Measurements from ENCODE around the gene ADGRG1. TPM values are rescaled to one million over a fixed set of nuclear protein-coding genes. Genes with fewer than 3 reads are reported as not detected.
A peak's percentile ranks its signal among the peaks of the same experiment; 100 is the strongest.

The ADGRG1 gene
- total RNA-seq, 1 experiment from 2014 or later, result 0.38 TPM

DNA sequence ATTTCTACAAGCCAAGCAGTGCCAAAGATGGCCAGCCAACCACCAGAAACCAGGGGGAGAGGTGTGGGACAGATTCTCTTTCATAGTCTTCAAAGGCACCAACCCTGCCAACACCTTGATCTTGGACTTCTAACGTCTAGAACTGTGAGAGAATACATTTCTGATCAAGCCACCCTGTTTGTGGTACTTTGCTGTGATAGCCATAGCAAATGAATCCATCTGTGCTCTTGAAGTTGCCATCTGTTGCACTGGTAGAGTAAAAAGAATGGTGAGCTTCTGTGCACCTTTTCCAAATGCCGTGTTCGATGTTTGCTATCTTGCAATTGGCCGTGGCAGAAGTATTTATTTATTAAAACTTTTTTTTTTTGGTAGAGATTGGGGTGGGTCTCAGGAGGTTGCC is 16.7 kb upstream of the ADGRG1 start:
- Histone ChIP-seq H3K4me3 (ENCODE audit: insufficient read depth, low read depth, low read length) (no peak overlapping the region), H3K36me3 (replicated peaks; ENCODE audit: control insufficient read depth, insufficient read depth, low read length) (no peaks in the 10 kb centered on the region), H3K27me3 (ENCODE audit: control insufficient read depth, insufficient read depth, low read length) (no peaks in the 10 kb centered on the region)
- no peak for DNase-seq

DNA sequence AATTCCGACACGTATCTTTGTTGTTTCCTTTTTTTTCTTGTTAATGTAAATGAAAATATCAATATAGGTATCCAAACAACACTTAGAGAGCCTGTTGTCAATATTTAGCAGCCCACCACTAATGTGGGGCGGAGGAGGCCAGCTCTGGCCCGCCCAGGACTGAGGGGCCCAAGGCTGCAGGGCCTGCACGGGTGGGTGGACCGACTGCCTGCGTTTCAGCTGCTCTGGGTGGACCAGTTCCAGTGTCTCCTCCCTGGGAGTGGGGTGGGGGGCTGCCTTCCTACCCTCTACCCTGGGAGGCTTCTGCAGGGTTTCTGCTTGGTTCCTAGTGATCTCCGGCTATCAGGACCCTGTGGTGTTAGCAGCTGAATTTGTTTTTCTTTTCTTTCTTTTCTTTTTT is 15.9 kb upstream of the ADGRG1 start:
- Histone ChIP-seq H3K36me3 (replicated peaks; ENCODE audit: control insufficient read depth, insufficient read depth, low read length) (no peaks in the 10 kb centered on the region), H3K4me3 (ENCODE audit: insufficient read depth, low read depth, low read length) (no peak overlapping the region), H3K27me3 (ENCODE audit: control insufficient read depth, insufficient read depth, low read length) (no peaks in the 10 kb centered on the region)
- DNase-seq, result peak; percentile 53

DNA sequence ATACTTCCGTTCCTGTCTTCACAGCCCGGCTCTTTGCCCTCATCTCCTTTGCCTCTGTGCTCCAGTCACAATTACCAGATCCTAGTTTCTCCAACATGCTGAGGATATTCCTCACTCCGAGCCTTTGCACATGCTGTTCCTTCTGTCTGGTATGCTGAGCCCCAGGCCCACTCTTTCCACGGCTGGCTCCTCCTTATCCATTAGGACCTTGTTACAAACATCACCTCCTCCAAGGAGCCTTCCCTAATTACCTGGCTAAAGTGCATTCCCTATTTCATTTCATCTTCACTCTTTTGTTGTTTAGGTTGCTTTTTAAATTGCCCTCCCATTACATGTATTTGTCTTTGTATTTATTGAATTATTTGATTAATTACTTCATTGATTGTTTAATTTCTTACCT is 14.9 kb upstream of the ADGRG1 start:
- DNase-seq, result no peak
- no peak overlapping the region for H3K4me3 ChIP-seq (ENCODE audit: insufficient read depth, low read depth, low read length)
- H3K36me3 ChIP-seq (replicated peaks; ENCODE audit: control insufficient read depth, insufficient read depth, low read length), result no peaks in the 10 kb centered on the region
- H3K27me3 ChIP-seq (ENCODE audit: control insufficient read depth, insufficient read depth, low read length), result no peaks in the 10 kb centered on the region

DNA sequence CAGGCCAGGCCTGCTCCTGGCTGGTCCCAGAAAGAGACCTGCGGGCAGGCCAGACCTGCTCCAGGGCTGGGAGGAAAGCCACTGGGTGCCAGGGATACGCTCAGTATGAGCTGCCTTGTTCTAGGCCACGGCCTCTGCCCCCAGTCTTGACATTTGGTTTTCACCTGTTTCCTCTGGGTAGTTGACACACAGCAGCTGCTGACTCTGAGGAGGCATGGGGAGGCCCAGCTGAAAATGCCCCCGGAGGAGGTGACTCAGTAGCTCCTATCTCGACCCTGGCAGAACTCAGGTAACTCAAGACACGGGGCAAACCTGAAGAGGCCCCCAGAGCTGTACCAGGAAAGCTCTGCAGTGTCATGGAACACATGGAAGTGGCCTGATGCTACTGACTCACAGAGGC is 13.9 kb upstream of the ADGRG1 start:
- Histone ChIP-seq H3K27me3 (ENCODE audit: control insufficient read depth, insufficient read depth, low read length) (no peaks in the 10 kb centered on the region), H3K4me3 (ENCODE audit: insufficient read depth, low read depth, low read length) (no peak overlapping the region), H3K36me3 (replicated peaks; ENCODE audit: control insufficient read depth, insufficient read depth, low read length) (no peaks in the 10 kb centered on the region)
- peak; percentile 26 for DNase-seq

DNA sequence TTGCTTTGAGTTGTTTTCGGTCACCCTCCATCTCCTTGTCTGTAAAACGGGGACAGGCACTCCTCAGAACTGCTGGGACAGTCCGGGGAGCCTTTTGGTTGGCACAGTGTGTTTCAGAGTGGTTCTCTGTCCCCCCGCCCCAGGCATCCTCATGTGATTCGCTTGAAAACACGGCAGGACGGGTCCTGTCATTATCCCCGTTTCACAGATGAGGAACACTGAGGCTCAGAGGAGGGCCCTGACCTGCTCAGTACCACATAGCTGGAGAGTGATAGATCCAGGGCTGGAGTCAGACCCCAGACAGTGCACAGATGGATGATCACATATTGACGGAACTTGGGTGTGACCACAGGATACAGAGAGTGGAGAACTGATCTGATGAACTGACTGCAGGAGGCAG is 13.5 kb upstream of the ADGRG1 start:
- no peak for DNase-seq
- H3K36me3 ChIP-seq (replicated peaks; ENCODE audit: control insufficient read depth, insufficient read depth, low read length), result no peaks in the 10 kb centered on the region
- H3K27me3 ChIP-seq (ENCODE audit: control insufficient read depth, insufficient read depth, low read length), result no peaks in the 10 kb centered on the region
- H3K4me3 ChIP-seq (ENCODE audit: insufficient read depth, low read depth, low read length), result no peak overlapping the region

DNA sequence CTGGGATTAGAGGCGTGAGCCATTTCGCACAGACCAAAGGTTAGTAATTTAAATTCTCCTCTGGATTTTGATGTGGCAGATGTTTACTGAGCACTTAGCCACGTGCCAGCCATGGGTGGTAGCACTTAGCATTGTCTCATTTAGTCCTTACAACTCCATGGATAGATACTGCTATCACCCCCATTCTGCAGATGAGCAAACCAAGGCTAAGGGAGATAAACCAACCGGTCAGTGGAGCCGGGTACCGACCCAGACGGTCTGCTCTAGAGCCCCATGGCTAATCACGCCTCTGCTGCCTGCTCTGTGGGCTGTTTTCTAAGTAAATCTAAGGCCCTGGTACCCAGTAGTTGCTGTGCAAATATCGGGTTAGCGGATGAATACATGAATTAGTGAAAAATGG is 12.6 kb upstream of the ADGRG1 start:
- Histone ChIP-seq H3K36me3 (replicated peaks; ENCODE audit: control insufficient read depth, insufficient read depth, low read length) (no peaks in the 10 kb centered on the region), H3K4me3 (ENCODE audit: insufficient read depth, low read depth, low read length) (no peak overlapping the region), H3K27me3 (ENCODE audit: control insufficient read depth, insufficient read depth, low read length) (no peaks in the 10 kb centered on the region)
- no peak for DNase-seq

DNA sequence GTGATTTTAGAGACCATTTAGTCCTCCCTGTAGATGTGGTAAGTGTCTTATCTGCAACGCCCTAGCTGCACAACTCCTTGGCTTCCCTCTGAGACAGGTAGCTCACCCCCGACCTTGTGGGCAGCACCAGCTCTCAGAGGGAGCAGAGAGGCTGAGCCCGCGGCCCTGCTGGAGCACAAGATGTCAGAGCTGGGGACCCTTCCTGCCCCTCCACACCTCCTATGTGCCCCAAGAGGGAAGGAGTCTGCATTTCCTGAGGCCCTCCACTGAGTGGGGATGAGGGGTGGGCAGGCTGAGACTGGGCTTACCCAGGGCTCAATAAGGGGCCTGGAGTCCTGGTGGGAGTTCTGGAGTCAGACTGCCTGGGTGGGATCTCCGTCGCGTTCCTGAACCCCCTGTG is 12.2 kb upstream of the ADGRG1 start:
- Histone ChIP-seq H3K36me3 (replicated peaks; ENCODE audit: control insufficient read depth, insufficient read depth, low read length) (no peaks in the 10 kb centered on the region), H3K4me3 (ENCODE audit: insufficient read depth, low read depth, low read length) (no peak overlapping the region), H3K27me3 (ENCODE audit: control insufficient read depth, insufficient read depth, low read length) (no peaks in the 10 kb centered on the region)
- DNase-seq, result no peak

DNA sequence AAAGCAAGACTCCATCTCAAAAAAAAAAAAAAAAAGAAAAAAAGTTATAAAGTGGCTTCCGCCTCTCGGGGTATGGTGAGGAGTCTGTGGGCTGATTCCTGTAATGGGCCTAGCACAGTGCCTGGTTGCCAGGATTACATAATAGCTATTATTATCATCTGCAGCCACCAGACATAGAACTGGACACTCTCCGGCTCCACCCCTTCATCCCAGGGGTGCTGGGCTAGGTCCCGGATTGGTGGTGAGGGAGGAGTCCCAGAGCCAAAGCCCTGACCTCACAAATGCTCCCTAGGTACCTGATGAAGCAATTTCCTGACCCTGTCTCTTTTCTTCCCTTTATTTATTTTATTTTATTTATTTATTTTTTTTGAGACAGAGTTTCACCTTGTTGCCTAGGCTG is 11.6 kb upstream of the ADGRG1 start:
- Histone ChIP-seq H3K36me3 (replicated peaks; ENCODE audit: control insufficient read depth, insufficient read depth, low read length) (no peaks in the 10 kb centered on the region), H3K27me3 (ENCODE audit: control insufficient read depth, insufficient read depth, low read length) (no peaks in the 10 kb centered on the region), H3K4me3 (ENCODE audit: insufficient read depth, low read depth, low read length) (no peak overlapping the region)
- peak; percentile 43 for DNase-seq

DNA sequence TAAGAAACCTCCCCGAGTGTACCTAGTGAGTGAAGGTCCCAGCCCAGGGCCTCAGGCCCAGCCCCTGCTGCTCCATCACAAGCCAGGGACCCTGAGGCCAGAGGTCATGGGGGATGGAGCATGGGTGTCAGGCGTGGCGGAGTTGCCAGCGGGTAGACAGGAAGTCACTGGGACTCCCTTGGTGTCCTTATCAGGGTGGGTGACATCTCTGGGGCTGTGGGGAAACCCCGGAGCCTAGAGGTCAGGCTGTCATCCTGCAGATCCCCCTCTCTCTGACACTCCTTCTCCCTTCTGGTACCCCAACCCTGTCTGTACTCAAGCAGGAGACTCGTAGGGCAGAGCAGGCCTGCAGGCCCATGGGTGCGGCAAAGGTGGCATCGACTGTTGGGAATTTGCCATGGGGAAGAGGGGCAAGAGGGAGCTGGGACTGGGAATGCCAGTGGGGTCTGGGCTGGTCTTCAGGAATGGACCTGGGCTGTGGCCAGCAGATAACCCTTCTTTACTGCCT is 10.8 kb upstream of the ADGRG1 start:
- DNase-seq, result no peak
- Histone ChIP-seq H3K36me3 (replicated peaks; ENCODE audit: control insufficient read depth, insufficient read depth, low read length) (no peaks in the 10 kb centered on the region), H3K4me3 (ENCODE audit: insufficient read depth, low read depth, low read length) (no peak overlapping the region), H3K27me3 (ENCODE audit: control insufficient read depth, insufficient read depth, low read length) (no peaks in the 10 kb centered on the region)

DNA sequence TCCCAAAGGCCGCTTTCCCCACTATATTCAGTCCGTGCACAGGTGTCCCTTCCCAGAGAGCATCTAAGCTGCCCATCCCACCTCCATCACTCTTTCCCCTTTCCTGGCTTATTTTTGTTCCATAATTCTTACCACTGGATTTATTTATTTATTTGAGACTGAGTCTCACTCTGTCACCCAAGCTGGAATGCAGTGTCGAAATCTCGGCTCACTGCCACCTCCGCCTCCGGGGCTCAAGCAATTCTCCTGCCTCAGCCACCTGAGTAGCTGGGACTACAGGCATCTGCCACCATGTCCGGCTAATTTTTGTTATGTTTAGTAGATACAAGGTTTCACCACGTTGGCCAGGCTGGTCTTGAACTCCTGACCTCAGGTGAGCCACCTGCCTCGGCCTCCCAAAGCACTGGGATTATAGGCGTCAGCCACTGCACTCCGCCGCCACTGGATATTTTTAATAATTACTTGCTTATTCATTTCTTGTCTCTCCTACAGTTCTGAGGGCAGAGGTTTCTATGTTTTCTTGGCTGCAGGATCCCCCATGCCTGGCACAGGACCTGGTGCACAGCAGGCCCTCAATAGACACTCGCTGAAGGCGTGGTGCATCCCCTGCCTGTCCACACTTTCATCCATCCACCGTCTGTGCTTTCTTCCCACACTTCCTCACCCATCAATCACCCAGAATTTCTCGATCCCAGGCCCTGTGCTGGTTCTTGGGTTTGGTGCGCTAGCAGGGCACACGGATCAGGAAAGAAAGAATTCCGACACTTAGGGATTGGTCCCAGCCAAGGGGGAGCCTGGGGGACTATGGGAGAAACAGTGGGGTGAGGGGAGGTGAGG is 9.9 kb upstream of the ADGRG1 start:
- Histone ChIP-seq H3K27me3 (ENCODE audit: control insufficient read depth, insufficient read depth, low read length) (no peaks in the 10 kb centered on the region), H3K4me3 (ENCODE audit: insufficient read depth, low read depth, low read length) (no peak overlapping the region), H3K36me3 (replicated peaks; ENCODE audit: control insufficient read depth, insufficient read depth, low read length) (no peaks in the 10 kb centered on the region)
- peak; percentile 16 for DNase-seq

DNA sequence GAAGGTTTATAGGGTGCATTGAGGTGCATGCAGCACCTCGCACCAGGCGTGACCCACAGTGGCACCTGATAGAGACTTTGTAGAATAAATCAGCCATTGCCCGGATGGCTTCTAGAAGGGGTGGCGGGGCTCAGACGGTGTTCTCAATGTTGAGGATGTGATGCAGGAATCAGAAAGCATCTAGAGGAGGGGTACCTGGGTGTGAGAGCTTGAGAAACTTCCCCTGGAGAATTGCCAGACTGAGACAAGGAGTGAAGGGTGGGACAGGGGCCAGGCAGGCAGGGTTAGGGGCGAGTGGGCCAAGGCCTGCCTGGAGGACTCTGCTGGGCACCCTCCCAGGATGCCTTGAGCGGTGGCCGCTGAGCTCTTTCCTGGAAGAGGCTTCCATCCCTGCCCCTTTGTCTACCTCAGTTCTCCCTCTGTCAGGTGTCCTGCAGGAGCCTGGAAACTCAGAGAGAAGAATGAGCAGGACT is 9.3 kb upstream of the ADGRG1 start:
- DNase-seq, result no peak
- Histone ChIP-seq H3K36me3 (replicated peaks; ENCODE audit: control insufficient read depth, insufficient read depth, low read length) (no peaks in the 10 kb centered on the region), H3K4me3 (ENCODE audit: insufficient read depth, low read depth, low read length) (no peak overlapping the region), H3K27me3 (ENCODE audit: control insufficient read depth, insufficient read depth, low read length) (no peaks in the 10 kb centered on the region)

DNA sequence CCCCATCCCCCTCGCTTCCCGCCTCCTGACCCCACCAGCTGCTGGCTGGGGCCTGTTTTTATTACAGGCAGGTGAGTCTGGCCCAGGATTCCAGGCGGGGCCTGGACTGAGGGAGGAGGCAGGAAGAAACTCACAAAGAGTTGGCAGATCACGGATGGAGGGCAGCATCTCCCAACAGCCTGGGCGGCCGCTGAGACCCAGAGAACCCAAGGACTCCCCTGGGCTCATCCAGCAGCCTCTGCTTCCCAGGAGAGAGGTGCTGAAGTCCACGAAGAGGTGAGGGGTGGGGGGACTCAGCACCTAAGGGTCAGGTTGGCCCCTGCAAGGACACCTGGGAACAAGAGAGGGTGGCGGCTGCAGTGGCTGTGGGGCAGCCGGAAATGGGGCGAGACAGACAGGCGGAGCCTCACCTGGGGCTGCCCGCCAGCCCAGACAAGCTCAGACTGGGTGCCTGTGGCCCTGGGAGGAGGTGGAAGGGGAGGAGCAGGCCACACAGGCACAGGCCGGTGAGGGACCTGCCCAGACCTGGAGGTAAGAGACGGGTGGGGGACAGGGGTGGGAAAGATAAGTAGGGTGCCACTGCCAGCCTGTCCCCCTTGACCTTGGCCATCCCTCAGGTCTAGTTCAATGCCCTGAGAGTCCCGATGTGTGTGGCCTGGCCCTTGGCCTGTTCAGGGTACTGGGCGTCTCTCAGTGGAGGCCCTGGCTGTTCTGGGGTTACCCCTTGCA is 8.7 kb upstream of the ADGRG1 start:
- Histone ChIP-seq H3K4me3 (ENCODE audit: insufficient read depth, low read depth, low read length) (no peak overlapping the region), H3K36me3 (replicated peaks; ENCODE audit: control insufficient read depth, insufficient read depth, low read length) (no peaks in the 10 kb centered on the region), H3K27me3 (ENCODE audit: control insufficient read depth, insufficient read depth, low read length) (no peaks in the 10 kb centered on the region)
- peak; percentile 79 for DNase-seq

DNA sequence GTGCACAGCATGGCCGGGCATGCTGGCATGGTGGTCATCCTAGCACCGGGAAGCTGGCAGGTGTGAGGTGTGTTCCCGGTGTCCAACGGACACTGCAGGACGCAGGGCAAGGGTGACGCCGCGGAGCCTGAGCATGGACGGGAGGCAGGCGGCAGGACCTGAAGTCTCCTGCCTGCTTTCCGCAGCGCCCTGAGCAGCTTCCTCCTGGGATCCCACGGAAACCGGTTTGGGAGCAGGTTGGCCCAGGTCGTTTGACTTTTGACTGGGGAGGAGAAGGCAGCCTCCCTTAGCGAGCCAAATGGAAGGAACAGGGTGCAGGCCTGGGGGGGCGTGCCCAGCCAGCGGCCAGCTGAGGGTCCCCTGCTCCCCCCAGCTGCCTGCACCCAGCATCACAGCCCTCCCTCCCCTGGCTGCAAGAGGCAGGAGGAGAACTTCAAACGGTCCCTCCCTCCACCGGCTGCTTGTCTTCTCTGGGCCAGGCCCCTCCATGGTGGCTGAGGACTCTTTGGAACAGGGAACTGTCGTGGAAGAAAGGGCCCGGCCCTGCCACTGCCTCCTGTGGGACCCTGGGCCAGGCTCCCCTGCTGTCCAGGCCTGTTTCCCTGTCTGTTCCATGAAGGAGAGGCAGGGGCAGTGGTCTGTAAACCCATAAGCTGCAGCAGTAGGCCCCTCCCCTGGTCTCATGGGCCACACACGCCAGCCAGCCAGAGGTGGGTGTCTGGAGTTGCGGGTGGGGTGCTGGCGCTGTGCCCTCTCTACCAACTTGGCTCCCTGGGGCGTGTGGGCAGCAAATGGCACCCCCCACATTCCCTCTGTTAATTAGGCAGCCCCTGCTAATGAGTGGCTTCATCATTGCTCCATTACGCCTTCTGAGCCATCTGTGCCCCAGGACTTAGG is 7.8 kb upstream of the ADGRG1 start:
- Histone ChIP-seq H3K36me3 (replicated peaks; ENCODE audit: control insufficient read depth, insufficient read depth, low read length) (no peaks in the 10 kb centered on the region), H3K27me3 (ENCODE audit: control insufficient read depth, insufficient read depth, low read length) (no peaks in the 10 kb centered on the region; the same call in 1 of the 2 replicates), H3K4me3 (ENCODE audit: insufficient read depth, low read depth, low read length) (no peak overlapping the region)
- peak; percentile 72 for DNase-seq

DNA sequence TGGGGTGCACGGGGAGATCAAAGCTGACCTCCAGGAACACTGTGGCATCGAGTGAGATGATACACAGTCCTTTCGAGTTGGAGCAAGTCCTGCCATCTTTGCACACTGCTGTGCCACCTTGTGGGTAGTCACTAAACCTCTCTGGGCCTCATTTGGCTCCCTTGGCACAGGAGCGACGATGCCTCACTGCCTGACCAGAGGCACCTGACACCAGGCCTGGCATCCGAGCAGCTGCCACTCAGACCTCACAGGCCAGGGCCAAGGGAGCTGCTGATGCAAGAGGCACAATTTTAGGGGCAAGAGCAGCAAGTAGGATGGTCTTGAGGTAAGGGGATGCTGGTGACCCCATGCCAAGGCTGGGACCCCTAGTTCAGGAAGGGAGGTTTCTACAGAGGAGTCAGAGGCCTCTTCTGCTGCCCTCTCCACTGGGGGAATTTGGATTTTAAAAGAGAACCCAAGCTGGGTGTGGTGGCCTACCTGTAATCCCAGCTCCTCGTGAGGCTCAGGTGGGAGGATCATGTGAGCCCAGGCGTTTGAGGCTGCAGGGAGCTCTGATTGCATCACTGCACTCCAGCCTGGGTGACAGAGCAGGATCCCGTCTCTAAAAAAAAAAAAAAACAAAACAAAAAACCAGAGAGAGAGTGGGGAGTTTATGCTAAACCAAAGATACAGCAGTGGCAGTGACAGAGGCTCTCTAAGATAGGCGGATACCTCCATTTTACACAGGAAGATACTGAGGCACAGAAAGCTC is 6.7 kb upstream of the ADGRG1 start:
- Histone ChIP-seq H3K4me3 (ENCODE audit: insufficient read depth, low read depth, low read length) (no peak overlapping the region), H3K27me3 (ENCODE audit: control insufficient read depth, insufficient read depth, low read length) (no peaks in the 10 kb centered on the region; the same call in 1 of the 2 replicates), H3K36me3 (replicated peaks; ENCODE audit: control insufficient read depth, insufficient read depth, low read length) (no peaks in the 10 kb centered on the region)
- DNase-seq, result no peak

All from H7 (cell line).